T1000 (cell line): ENCODE measurements around the gene IER3.

Experiments used
- DNase-seq: peaks from one replicate; lab custom pipeline; 2025; ENCODE audit warnings: mixed read lengths; lab: John Stamatoyannopoulos, UW

The IER3 gene

GRCh38 chr6:30744054-30744805 lies at the start of gene IER3:
Gene IER3 (minus strand): TSS chr6:30744547. CDS start chr6:30744518, 29 bp downstream.
- DNase-seq: peak; percentile 94

GRCh38 chr6:30793521-30794194 lies 49.3 kb upstream of the IER3 start:
- no peak for DNase-seq

DNA sequence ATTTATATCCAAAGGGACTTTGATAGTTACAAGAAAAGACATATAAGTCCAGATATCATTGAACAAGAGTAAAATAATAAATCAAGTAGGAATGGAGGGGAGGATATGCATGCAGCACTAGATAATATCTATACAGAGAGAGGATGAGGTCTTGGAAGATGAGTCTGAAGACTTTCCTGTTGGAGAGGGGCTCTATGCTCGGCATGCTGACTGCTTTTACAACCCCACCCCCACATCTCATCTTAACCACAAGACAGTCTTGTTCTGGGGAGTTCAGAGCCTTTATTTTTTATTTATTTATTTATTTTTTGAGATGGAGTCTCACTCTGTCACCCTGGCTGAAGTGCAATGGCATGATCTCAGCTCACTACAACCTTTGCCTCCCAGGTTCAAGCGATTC lies 48.4 kb upstream of the IER3 start:
- no peak for DNase-seq

DNA sequence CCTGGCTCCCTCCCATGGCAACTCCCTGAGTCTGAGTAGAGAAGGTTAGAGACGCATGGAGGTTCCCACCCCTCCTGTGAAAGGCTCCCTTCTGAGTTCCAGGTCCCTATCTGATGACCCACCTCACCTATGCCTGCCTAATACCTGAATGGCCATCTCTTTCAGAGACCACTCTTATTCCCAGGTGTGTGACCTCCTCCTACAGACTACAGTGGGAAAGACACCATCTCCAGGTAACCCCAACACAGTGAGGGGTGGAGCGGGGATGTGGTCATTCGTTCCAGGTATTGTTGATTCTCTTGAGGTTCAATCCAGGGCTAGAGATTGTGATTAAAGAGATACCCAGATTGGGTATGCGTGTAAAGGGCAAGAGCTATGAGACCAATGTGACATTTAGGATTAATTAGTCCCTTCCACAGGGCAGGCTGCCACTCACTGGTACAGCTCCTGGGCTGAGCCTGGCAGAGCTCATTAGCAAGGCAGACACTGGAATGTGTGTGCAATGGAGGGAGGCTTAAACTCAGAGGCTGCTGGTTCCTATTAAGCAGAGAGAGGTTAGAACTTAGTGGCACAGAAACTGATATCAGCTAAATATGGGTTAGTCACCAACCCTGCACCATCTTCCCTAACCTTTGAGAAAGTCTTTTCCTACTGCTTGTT lies 46.5 kb upstream of the IER3 start:
- DNase-seq: no peak

- no peak for DNase-seq
Observed at GRCh38 chr6:30789606-30790005, 45.3 kb upstream of the IER3 start.

DNA sequence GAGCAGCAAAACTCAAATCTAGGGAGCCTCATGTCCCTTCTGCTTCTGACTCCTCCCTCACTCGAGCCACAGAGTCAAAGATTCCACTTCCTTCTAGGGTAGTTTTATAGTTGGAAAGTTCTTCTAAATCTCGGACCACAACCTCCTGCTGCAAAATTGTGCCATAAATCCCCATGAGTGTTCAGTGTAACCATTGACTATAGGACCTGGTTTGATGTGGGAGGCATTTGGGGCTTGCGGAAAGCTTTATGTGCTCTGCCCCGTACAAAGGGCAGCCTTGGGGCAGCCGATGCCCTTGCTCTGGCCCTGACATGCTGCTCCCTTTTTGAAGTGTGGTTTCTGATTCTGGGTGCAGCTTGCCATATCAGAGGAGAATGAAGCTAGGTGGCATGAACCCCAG lies 43.6 kb upstream of the IER3 start:
- no peak for DNase-seq

DNA sequence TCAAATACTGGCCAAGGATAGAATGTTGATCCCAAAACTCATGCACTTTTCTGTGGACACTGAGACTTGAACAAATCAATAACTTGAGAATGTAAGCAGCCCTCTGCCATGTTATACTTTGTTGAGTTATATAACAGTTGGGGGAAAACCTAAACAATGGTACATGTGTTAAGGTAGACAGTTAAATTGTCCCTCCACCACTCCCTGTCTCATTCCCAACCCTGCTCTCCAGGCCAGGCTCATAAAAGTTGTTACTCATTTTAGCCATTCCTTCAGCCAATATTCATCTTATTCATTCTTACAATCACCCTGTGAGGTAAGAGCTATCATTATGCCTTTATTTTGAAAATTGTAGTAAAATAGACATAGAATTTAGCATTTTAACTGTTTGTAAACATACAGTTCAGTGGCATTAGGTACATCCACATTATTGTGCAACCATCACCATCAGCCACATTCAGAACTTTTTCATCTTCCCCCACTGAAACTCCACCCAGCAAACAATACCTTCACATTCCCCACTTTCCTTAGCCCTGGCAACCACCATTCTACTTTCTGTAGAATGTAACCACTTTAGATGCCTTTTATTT lies 38.2 kb upstream of the IER3 start:
- no peak for DNase-seq

DNA sequence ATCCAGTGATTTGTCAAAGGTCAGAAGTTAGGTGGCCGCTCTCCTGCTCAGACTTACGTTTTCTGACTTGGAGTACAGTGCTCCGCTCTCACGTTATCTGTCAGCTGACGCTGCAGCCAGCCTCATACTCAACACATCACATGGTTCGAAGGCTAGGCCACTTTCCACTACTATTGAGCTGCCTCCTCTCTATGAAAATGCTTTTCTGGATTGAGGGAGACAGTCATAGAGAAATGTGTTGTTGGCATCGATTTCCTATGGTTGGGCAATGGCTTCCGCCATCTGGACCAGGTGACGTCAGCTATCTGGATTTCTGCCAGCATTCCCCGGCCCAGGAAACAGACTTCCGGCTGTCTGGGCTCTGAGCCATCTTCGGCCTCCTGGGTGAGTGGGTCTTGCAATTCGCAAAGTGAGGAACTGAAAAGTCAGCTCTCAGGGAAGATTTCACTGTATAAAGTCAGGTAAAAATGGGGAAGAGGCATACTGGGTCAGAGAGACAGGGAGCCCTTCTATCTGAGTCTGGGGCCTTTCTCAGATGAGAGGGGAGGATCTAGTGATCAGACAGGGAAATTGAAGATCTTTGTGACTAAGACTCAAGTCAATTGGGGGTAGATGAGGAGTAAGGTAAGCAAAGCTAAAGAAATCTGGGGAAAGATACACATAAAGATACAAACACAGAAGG lies 37.5 kb upstream of the IER3 start:
- peak; percentile 96 for DNase-seq

DNA sequence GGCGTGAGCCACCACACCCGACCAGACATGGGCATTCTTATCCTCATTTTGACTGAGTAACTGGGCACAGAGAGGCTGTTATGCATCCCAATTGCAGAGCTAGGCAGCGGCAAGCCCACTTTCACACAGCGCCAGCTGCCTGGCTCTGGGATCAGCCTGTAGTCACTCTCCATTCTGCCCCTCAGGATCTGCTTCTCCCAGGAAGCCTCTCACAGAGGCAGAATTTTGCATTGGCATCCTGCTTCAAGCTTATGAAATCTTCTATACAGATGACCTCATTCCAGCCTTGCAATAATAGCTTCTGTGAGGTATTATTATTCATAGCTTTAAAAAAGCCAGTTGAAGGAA lies 37.0 kb upstream of the IER3 start:
- DNase-seq: no peak

GRCh38 chr6:30780642-30780920 lies 36.2 kb upstream of the IER3 start:
- DNase-seq: no peak

DNA sequence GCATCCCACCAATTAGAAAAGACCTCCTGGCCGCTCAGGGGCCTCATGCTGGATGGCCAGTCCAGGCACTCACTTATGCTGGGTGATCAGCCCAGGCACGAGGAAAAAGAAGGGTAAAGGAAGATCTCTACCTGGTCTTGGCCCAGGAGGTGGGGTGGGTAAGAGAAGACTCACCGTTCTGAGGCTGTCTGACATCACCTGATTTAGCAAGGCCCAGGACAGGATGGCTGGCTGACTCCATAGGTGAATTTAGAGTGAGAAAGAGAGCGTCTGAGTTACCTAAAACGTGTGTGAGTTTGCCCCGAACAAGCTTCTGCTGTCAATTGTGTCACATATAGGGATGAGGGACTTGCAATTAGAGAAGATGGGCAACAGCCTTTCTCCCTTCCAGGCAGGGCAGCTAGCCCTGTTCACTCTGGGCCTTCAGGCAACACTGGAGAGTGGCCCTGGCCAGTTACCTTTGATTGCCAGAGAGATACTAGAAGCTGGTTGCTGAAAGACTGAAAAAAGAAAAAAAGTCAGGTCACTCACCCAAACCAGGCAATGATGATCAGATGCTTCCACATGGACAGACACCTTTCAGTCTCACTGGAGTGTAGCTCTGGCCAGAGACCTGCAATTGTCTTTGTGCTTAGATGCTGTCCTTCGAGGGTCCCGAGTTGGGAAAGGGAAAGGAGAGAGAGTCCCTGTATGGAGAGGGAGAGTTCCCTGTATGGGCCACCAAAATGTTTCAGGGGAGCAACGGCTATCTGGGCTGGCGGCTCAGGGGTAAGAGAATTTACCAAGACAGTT lies 35.7 kb upstream of the IER3 start:
- DNase-seq: no peak

DNA sequence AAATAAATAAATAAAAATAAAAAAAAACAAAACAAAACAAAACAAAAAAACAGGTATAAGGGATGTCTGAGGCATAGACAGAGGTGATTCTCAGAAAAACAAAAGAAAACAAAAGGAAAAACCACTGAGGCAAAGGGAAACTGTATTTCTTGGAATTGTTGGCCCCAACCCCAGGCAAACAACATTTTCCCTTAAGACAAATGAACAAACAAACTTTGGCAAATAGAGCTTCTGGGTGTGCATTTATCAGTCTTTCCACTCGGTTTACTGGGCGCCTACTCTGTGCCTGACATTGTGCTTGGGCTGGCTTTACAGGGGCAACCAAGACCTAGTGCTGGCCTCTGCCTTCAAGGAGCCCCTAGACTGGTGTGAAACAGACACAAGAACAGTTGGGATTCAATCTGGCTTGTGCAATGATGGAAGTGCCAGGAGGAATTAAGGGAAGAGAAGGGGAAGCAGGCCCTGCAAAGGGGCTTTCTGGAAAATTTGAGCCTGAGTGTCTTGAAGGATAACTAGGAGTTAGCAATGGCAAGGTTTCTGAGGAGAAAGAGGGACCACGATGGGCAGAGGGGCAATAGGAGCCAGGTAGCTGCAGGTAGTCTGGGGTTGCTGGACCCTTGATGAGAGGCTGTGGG lies 33.8 kb upstream of the IER3 start:
- DNase-seq: no peak

DNA sequence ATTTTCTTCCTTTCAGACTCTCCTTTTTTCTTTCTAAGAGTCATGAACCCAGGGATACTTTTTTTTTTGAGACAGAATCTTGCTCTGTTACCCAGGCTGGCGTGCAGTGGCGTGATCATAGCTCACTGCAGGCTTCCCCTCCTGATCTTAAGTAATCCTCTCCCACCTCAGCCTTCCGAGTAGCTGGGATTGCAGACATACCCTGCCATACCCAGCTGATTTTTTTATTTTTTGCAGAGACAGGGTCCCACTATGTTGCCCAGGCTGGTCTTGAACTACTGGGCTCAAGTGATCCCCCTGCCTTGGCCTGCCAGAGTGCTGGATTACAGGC lies 32.8 kb upstream of the IER3 start:
- DNase-seq: no peak

DNA sequence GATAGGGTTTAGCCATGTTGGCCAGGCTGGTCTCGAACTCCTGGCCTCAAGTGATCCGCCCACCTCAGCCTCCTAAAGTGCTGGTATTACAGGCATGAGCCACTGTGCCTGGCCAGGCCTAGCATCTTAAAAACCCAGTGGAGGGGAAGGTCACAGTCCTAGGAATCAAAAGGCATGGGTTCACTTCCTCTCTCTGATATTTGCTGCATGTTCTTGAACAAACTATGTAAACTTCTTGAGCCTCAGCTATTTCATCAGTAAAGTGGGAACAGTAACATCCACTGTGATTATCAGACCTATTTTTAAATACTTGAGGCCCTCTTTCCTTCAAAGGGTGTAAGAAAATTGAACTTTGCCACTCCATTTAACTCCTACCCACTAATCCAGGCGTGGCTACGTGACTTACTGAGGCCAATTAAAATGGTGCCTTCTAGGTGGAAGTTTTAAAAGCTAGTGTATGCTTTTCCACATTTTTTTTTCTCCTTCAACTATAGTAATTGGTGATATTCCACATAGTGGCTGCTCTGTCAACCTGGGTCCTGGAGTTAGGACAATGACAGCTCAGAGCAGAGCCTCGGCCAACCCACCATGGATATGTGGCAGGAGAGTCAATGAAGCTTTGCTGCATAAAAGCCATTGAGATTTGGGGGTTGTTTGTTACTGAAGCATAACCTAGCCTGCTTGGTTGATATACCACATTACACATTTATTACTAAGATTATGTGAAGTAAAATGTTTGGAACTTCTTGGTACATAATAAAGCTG lies 32.2 kb upstream of the IER3 start:
- DNase-seq: no peak

DNA sequence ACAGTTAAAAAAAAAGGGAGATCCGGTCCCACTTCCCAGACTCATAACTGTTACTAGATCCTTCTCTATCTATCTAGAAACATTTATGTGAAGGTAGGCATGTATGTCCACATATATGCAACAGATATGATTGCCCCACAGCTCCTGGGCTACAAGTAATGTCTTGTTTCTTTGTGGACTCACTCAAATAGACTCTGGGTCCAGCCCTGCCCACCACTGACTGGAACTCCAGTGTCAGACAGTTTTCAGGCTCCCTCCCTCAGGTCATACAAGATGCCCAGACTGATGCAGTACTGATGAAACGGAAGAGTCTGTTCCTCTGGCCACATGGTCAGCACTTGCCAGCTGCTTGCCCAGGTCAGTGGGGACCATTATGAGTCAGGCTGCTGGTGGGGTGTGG lies 30.8 kb upstream of the IER3 start:
- no peak for DNase-seq

DNA sequence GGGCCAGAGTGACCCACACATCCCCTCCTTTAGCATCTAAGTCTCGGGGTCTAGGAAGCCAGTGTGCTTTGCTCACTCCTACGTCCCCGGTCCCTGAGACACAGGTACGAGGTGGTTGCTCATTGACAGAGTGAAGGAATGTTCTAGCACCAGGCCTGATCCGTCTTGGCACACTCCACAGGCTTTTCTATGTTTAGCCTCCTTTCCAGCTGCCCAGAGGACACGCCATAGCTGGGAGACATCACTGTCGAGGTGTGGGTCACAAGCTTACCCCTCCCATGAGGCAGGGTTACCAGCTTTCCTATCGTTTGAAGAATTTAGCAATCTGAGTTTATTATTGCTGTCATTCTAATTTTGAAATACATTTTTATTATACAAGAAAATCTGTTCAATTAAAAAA lies 30.4 kb upstream of the IER3 start:
- DNase-seq: no peak

DNA sequence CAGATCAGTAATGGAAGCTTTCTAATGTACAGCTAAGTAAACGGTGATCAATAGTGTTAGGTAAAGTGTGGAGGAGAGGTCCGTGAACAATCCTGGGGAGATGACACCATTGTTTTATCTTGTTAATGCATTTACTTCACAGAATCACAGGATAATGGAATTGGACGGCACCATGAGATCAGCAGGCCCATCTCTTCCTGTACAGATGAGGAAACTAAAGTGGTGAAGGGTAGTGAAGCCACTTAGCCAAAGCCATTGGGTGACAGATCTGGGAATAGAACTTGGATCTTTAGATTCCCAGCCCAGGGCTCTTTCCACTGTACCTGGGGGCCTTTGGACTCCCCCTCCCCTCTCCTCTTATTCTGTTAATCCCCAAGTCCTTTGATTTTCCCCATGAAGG lies 26.2 kb upstream of the IER3 start:
- DNase-seq: no peak

GRCh38 chr6:30769853-30770524 lies 25.6 kb upstream of the IER3 start:
- DNase-seq: no peak

GRCh38 chr6:30769088-30769852 lies 24.9 kb upstream of the IER3 start:
- DNase-seq: peak; percentile 83
